OCI-LY3 (cell line): ENCODE data around the gene HKDC1.

Experiments
- H2AFZ ChIP-seq: fragments of 200-600, 300-600 bp; shearing (Covaris generic); 2 replicates; pipeline ENCODE4 v1.6.0; 2014; ENCODE audit warnings: antibody characterized with exemption, low read depth, low read length
- H3K27ac ChIP-seq: fragments of 200-600, 300-600 bp; sonication (generic); 2 replicates; pipeline ENCODE4 v1.5.1; 2014; ENCODE audit warnings: mild to moderate bottlenecking, low read length, moderate library complexity, mixed read lengths
- H3K27me3 ChIP-seq: fragments of 200-600, 300-600 bp; sonication (generic); 2 replicates; pipeline ENCODE4 v1.6.1; 2014; ENCODE audit warnings: low read depth, low read length, mixed read lengths
- H3K36me3 ChIP-seq: fragments of 200-600, 300-600 bp; sonication (generic); replicated peaks from 2 replicates; pipeline ENCODE3; 2014; ENCODE audit warnings: low read depth, low read length, mixed read lengths
- H3K4me1 ChIP-seq: fragments of 300-600, 200-600 bp; sonication (generic); 2 replicates; pipeline ENCODE4 v1.6.1; 2014; ENCODE audit warnings: low read length, mixed read lengths
- H3K4me2 ChIP-seq: fragments of 200-600, 300-600 bp; sonication (generic); 2 replicates; pipeline ENCODE4 v1.6.1; 2014; ENCODE audit warnings: low read length, mixed read lengths
- H3K4me3 ChIP-seq: fragments of 300-600, 200-600 bp; sonication (generic); 2 replicates; pipeline ENCODE4 v1.5.1; 2014; ENCODE audit warnings: antibody characterized with exemption, mild to moderate bottlenecking, low read length, moderate library complexity
- H3K79me2 ChIP-seq: fragments of 300-600, 200-600 bp; shearing (Covaris generic); 2 replicates; pipeline ENCODE4 v1.6.1; 2014; ENCODE audit warnings: mild to moderate bottlenecking, low read length, mixed read lengths
- H3K9ac ChIP-seq: fragments of 300-600, 200-600 bp; shearing (Covaris generic); 2 replicates; pipeline ENCODE4 v1.6.0; 2014; ENCODE audit warnings: mild to moderate bottlenecking, low read length, moderate library complexity
- H3K9me3 ChIP-seq: fragments of 200-600, 300-600 bp; shearing (Covaris generic); 2 replicates; pipeline ENCODE4 v1.6.1; 2014; ENCODE audit warnings: low read length, mixed read lengths; ENCODE audit not compliant: insufficient read depth
- H4K20me1 ChIP-seq: fragments of 200-600, 300-600 bp; sonication (generic); 2 replicates; pipeline ENCODE4 v1.6.1; 2016; ENCODE audit warnings: low read length, mixed read lengths; ENCODE audit not compliant: insufficient read depth
- CTCF ChIP-seq: fragments of 200-600, 300-600 bp; sonication (generic); IDR thresholded peaks from 2 replicates; pipeline ENCODE4 v1.5.1; 2014; ENCODE audit warnings: antibody characterized with exemption, low read length, low read depth
- EZH2phosphoT487 ChIP-seq: fragments of 200-600 bp; shearing (Covaris generic); IDR thresholded peaks from 2 replicates; pipeline ENCODE4 v1.6.1; 2018; ENCODE audit warnings: antibody characterized with exemption, mixed run types, low read depth

Gene HKDC1

GRCh38 chr10:69179089-69179742, 40.9 kb upstream of the HKDC1 start:
- Histone ChIP-seq H3K79me2 (peaks cover 53% of the 10 kb centered on the region), H4K20me1 (no peaks in the 10 kb centered on the region), H3K9me3 (no peaks in the 10 kb centered on the region), H3K4me1 (peaks cover 13% of the 10 kb centered on the region), H2AFZ (peak overlapping the region; percentile 78), H3K4me2 (peak overlapping the region; percentile 70), H3K4me3 (peak overlapping the region; percentile 96), H3K36me3 (no peaks in the 10 kb centered on the region), H3K27me3 (no peaks in the 10 kb centered on the region), H3K27ac (peak overlapping the region; percentile 82; the same call in 1 of the 2 replicates), H3K9ac (peak overlapping the region; percentile 85)
- TF ChIP-seq EZH2phosphoT487 (no peak), CTCF (no peak)

- peaks cover 13% of the 10 kb centered on the region for H3K4me1 ChIP-seq
- H3K79me2 ChIP-seq, result peaks cover 60% of the 10 kb centered on the region
- no peaks in the 10 kb centered on the region for H3K36me3 ChIP-seq
- H2AFZ ChIP-seq, result peak within 1 kb of the TSS; percentile 78
- peak within 1 kb of the TSS; percentile 82 for H3K27ac ChIP-seq
- TF ChIP-seq EZH2phosphoT487 (no peak), CTCF (no peak)
- peak within 1 kb of the TSS; percentile 96 for H3K4me3 ChIP-seq
- peak within 1 kb of the TSS; percentile 85 for H3K9ac ChIP-seq
- H3K9me3 ChIP-seq, result no peaks in the 10 kb centered on the region
- no peaks in the 10 kb centered on the region for H3K27me3 ChIP-seq
- no peaks in the 10 kb centered on the region for H4K20me1 ChIP-seq
- H3K4me2 ChIP-seq, result peak within 1 kb of the TSS; percentile 84
These were observed 40.2 kb upstream of the HKDC1 start, which contains the start of gene SUPV3L1 for GRCh38 chr10:69179743-69180524. Gene SUPV3L1, plus strand, starts transcription at chr10:69180234. Its CDS starts 58 bp downstream, at chr10:69180292.

- Histone ChIP-seq H3K79me2 (peaks cover 66% of the 10 kb centered on the region), H3K4me3 (peak overlapping the region; percentile 96), H3K27ac (peak overlapping the region; percentile 82), H3K4me1 (peaks cover 13% of the 10 kb centered on the region), H3K9ac (peak overlapping the region; percentile 85), H3K36me3 (no peaks in the 10 kb centered on the region), H3K27me3 (no peaks in the 10 kb centered on the region), H4K20me1 (no peaks in the 10 kb centered on the region), H2AFZ (0 out of 2 replicates have a peak overlapping the region, but pooled peaks have one; percentile 64), H3K4me2 (peak overlapping the region; percentile 84), H3K9me3 (no peaks in the 10 kb centered on the region)
- no peak for TF ChIP-seq CTCF
- TF ChIP-seq EZH2phosphoT487, result no peak
These were observed 39.5 kb upstream of the HKDC1 start for GRCh38 chr10:69180525-69181204.

- Histone ChIP-seq H3K9ac (no peak overlapping the region), H3K27ac (no peak overlapping the region)
These were observed 38.7 kb upstream of the HKDC1 start for GRCh38 chr10:69181433-69181832.

More at GRCh38 chr10:69181433-69181832, 38.7 kb upstream of the HKDC1 start:
- peak overlapping the region; percentile 84 for H3K4me2 ChIP-seq
- no peak for TF ChIP-seq CTCF
- TF ChIP-seq EZH2phosphoT487, result no peak
- H3K79me2 ChIP-seq, result peaks cover 70% of the 10 kb centered on the region
- H2AFZ ChIP-seq, result no peak overlapping the region
- H4K20me1 ChIP-seq, result no peaks in the 10 kb centered on the region
- no peaks in the 10 kb centered on the region for H3K27me3 ChIP-seq
- no peaks in the 10 kb centered on the region for H3K36me3 ChIP-seq
- no peaks in the 10 kb centered on the region for H3K9me3 ChIP-seq
- H3K4me3 ChIP-seq, result peak overlapping the region; percentile 96
- H3K4me1 ChIP-seq, result peaks cover 13% of the 10 kb centered on the region
